ENCODE measurements around the gene NDUFA3.

Gene NDUFA3

GRCh38 chr19:54137699-54138488 lies 35.2 kb downstream of the NDUFA3 start, which contains the start of gene CNOT3:
CNOT3 (plus strand) TSS chr19:54137762; CDS start chr19:54142979, 5,217 bp downstream.
- no peak for DNase-seq (ENCODE audit: low read depth in 3 of 3)

GRCh38 chr19:54138489-54139256 lies 36.0 kb downstream of the NDUFA3 start:
- DNase-seq (ENCODE audit: low read depth in 3 of 3): no peak

- no peak for DNase-seq (ENCODE audit: low read depth in 3 of 3)
These were observed 38.7 kb downstream of the NDUFA3 start for GRCh38 chr19:54141356-54141755.

GRCh38 chr19:54142166-54142780 lies 39.6 kb downstream of the NDUFA3 start:
- no peak for DNase-seq (ENCODE audit: low read depth in 3 of 3)

- no peak for DNase-seq (ENCODE audit: low read depth in 3 of 3)
These were observed 43.0 kb downstream of the NDUFA3 start for GRCh38 chr19:54145541-54146158.

GRCh38 chr19:54147676-54148075 lies 45.0 kb downstream of the NDUFA3 start:
- DNase-seq (ENCODE audit: low read depth in 3 of 3): no peak

GRCh38 chr19:54148158-54148557 lies 45.5 kb downstream of the NDUFA3 start:
- DNase-seq (ENCODE audit: low read depth in 3 of 3): no peak

GRCh38 chr19:54149021-54149812 lies 46.6 kb downstream of the NDUFA3 start:
- no peak for DNase-seq (ENCODE audit: low read depth in 3 of 3)

GRCh38 chr19:54151362-54152035 lies 48.8 kb downstream of the NDUFA3 start:
- no peak for DNase-seq (ENCODE audit: low read depth in 3 of 3)

- no peak for DNase-seq (ENCODE audit: low read depth in 3 of 3)
These were observed 49.6 kb downstream of the NDUFA3 start for GRCh38 chr19:54152267-54152666.

GRCh38 chr19:54152878-54153524 lies 50.3 kb downstream of the NDUFA3 start:
- DNase-seq (ENCODE audit: low read depth in 3 of 3): no peak

GRCh38 chr19:54153731-54154326 lies 51.2 kb downstream of the NDUFA3 start:
- DNase-seq (ENCODE audit: low read depth in 3 of 3): no peak

GRCh38 chr19:54154603-54155345 lies 52.1 kb downstream of the NDUFA3 start:
- DNase-seq (ENCODE audit: low read depth in 3 of 3): no peak

GRCh38 chr19:54155694-54156093 lies 53.0 kb downstream of the NDUFA3 start:
- no peak for DNase-seq (ENCODE audit: low read depth in 3 of 3)

- no peak for DNase-seq (ENCODE audit: low read depth in 3 of 3)
These were observed 53.8 kb downstream of the NDUFA3 start for GRCh38 chr19:54156490-54156889.

- DNase-seq (ENCODE audit: low read depth in 3 of 3): no peak
These were observed 54.3 kb downstream of the NDUFA3 start for GRCh38 chr19:54156953-54157352.

Measured in stimulated activated CD4-positive, alpha-beta T cell treated with anti-CD3 and anti-CD28 coated beads, TNF-alpha, amount 100 ng/mL, for 4 hours (primary cell).